Upper lobe of left lung (tissue), 6 donors: Measurements from ENCODE around the gene WBP1. TPM values are rescaled to one million over a fixed set of nuclear protein-coding genes. Genes with fewer than 3 reads are reported as not detected.

Experiments used
- ATAC-seq, 2 donors: fragments of 200-7000 bp; cut with Tn5 transposase; one replicate each; pipeline ENCODE4 v1.9.1; 2022; ENCODE audit warnings: mild to moderate bottlenecking in 2 of 2, moderate library complexity in 2 of 2; ENCODE audit not compliant: low FRiP score in 2 of 2
- DNase-seq, 2 donors: peaks; one replicate each; pipeline ENCODE4 v3.0.0-alpha.2; 2019 to 2020
- H3K27ac ChIP-seq, 4 donors: fragments of 200-600 bp; sonication (generic); one replicate each; pipeline ENCODE4 v1.5.1; 2016 to 2019
- H3K27me3 ChIP-seq, 4 donors: fragments of 200-600 bp; sonication (generic); one replicate each; pipeline ENCODE4 v1.5.1; 2017 to 2019
- H3K36me3 ChIP-seq, 4 donors: fragments of 200-600 bp; sonication (generic); one replicate each; pipeline ENCODE4 v1.5.1; 2016 to 2019
- H3K4me1 ChIP-seq, 4 donors: fragments of 200-600 bp; sonication (generic); one replicate each; pipeline ENCODE4 v1.5.1; 2018 to 2019
- H3K4me3 ChIP-seq, 4 donors: fragments of 200-600 bp; sonication (generic); one replicate each; pipeline ENCODE4 v1.5.1; 2017 to 2019; ENCODE audit warnings: mild to moderate bottlenecking in 2 of 4, moderate library complexity in 1 of 4
- H3K9me3 ChIP-seq, 4 donors: fragments of 200-600 bp; sonication (generic); one replicate each; pipeline ENCODE4 v1.5.1; 2018 to 2019
- EP300 ChIP-seq, 4 donors: sonication (generic); formaldehyde crosslinking; IDR thresholded peaks; one replicate each; pipeline ENCODE4 v1.5.1; 2017; ENCODE audit warnings: antibody characterized with exemption in 4 of 4, control low read depth in 2 of 4
- POLR2A ChIP-seq, 4 donors: fragments of 450-650 bp; IDR thresholded peaks; one replicate each; pipeline ENCODE4 v1.5.1; 2016 to 2017; ENCODE audit warnings: antibody characterized with exemption in 4 of 4, mild to moderate bottlenecking in 2 of 4
- POLR2AphosphoS5 ChIP-seq, 2 donors: sonication (generic); formaldehyde crosslinking; IDR thresholded peaks; one replicate each; pipeline ENCODE4 v1.5.1; 2017; ENCODE audit warnings: antibody characterized with exemption in 2 of 2
- WGBS, 2 donors: methylation state at CpG; one replicate each; pipeline ENCODE4 v1.1.5; 2017 to 2018; 5-methylcytosine and 5-hydroxymethylcytosine counted together
- total RNA-seq, 6 donors: library from RNA; depleted of rRNA in 4 of 6; stranded (reverse); fragments of >200 nt in 4 of 6; gene quantifications; one replicate each; pipeline versions ENCODE4 v1.1.0 to v1.2.1, GENCODE V29; 2016 to 2021
- TF ChIP-seq, protein P1 (sequence below), 6 experiments: fragments of 450-650 bp in 4 of 6; fragments of 200-600 bp in 2 of 6; sonication (generic) in 2 of 6; IDR thresholded peaks; one replicate each; pipeline ENCODE4 v1.5.1; 2016 to 2019; ENCODE audit warnings: antibody characterized with exemption in 6 of 6
- donor health status: DM: no; HTN: no; CAD: no; lungs with moderate emphysema.
- donor health status: DM: no; HTN: yes; CAD: no; lungs with severe emphysema.

The WBP1 gene
- 100 to 1,000 TPM in 1 of 6 donors, 10 to 100 TPM in 5; 34.7 to 109 (median 51.3) TPM for total RNA-seq

DNA sequence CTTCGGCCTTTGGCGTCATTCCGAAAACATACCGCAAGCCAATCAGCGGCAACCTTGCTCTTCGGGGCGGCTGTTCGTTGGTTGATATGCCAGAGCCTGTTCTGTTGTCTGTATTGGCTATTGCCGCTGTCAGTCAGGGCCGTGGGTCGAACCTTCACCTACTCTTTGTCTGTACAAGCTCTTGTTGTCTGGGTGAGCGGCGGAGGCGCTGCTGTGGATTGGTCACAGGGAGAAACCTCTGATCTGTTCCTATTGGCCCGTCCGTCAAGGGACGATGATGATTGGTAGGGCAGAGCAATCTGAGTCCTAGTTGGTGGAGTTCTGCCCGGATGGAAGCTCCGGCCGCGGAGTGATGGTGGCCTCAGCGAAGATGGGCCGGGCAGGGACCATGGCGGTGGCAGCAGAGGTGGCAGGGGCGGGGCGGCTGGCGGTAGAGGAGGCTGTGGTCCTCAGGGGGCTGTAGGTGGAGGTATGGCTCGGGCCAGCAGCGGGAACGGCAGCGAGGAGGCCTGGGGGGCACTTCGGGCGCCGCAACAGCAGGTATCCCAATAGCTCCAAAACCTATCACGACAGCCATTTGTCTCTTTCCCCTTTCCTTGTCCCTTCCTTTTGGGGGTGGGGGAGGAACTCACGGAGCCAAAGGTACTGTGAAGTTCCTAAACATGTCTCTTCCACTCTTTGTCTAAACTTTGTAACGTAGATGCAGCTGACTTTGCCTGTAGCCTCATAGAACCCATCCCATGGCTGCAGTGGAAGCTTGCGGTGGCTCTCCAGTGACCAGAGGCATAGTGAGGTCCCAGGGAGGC lies at the start of gene WBP1:
WBP1 (plus strand) TSS at position 307 of the 806 bp plus-strand sequence; CDS start at position 472, 165 bp downstream.
- ATAC-seq (peak; percentile 95 to 98), DNase-seq (peak; percentile 91 to 100)
- peak; percentile 7 to 75 for TF ChIP-seq POLR2AphosphoS5 (IDR thresholded peaks at IDR 0.05)
- TF ChIP-seq, protein P1, sequence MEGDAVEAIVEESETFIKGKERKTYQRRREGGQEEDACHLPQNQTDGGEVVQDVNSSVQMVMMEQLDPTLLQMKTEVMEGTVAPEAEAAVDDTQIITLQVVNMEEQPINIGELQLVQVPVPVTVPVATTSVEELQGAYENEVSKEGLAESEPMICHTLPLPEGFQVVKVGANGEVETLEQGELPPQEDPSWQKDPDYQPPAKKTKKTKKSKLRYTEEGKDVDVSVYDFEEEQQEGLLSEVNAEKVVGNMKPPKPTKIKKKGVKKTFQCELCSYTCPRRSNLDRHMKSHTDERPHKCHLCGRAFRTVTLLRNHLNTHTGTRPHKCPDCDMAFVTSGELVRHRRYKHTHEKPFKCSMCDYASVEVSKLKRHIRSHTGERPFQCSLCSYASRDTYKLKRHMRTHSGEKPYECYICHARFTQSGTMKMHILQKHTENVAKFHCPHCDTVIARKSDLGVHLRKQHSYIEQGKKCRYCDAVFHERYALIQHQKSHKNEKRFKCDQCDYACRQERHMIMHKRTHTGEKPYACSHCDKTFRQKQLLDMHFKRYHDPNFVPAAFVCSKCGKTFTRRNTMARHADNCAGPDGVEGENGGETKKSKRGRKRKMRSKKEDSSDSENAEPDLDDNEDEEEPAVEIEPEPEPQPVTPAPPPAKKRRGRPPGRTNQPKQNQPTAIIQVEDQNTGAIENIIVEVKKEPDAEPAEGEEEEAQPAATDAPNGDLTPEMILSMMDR (IDR thresholded peaks at IDR 0.05) = no peak
- TF ChIP-seq POLR2A (IDR thresholded peaks at IDR 0.05) = peak in 3 of 4 donors; percentile 8 to 71 (median 14)
- no peak for TF ChIP-seq EP300 (IDR thresholded peaks at IDR 0.05)
- no peaks in the 10 kb centered on the region for H3K27me3 ChIP-seq
- H3K4me1 ChIP-seq = peaks cover 32 to 50% (median 34%) of the 10 kb centered on the region in 4 donors
- H3K4me3 ChIP-seq = peak within 1 kb of the TSS; percentile 66 to 91 (median 80)
- H3K27ac ChIP-seq = peak within 1 kb of the TSS; percentile 94 to 99 (median 98)
- H3K36me3 ChIP-seq = peaks cover 0 to 26% (median 12%) of the 10 kb centered on the region in 4 donors
- H3K9me3 ChIP-seq = no peaks in the 10 kb centered on the region
- 1 to 2% methylated on average over 26 to 30 of the region's 38 CpGs for WGBS, 2 donors

DNA sequence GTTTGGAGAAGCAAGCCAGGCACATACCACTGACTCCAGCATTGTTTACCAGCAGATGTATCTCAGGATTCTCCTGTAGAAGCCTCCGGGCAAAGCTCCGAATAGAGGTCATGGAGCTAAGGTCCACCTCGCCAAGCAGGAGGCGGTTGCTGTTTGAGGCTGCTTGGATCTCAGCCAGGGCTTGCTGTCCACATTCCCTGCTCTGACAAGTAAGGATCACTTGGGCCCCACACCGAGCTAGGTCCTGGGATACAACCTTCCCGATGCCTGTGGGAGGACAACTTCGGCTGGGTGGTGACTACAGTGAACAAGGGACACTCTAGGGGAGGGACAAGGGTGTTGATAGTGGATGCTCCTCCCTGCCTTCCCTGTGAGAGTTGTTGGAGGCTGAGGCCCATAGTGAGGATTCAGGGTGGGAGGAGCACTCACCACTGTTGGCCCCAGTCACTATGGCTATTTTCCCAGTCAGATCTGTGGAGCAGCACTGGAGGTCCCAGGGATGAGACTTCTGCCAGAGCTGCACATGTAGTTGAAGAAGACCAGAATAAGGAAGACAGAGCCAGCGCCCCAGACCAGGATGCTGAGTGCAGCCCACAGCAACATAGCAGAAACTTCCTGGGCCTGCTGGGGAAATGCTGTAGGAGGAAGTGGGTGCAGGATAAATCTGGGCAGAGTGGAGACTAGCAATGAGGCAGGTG lies 45.1 kb upstream of the WBP1 start:
- WGBS, 2 donors = 73 to 81% methylated on average over 6 to 8 of the region's 8 CpGs
- DNase-seq (no peak), ATAC-seq (no peak)
- Histone ChIP-seq H3K4me1 (peaks cover 9 to 22% (median 20%) of the 10 kb centered on the region in 4 donors), H3K4me3 (no peak overlapping the region), H3K27ac (no peak overlapping the region), H3K36me3 (no peaks in the 10 kb centered on the region), H3K27me3 (no peaks in the 10 kb centered on the region), H3K9me3 (no peaks in the 10 kb centered on the region)
- TF ChIP-seq POLR2A (IDR thresholded peaks at IDR 0.05) (no peak), POLR2AphosphoS5 (IDR thresholded peaks at IDR 0.05) (no peak), EP300 (IDR thresholded peaks at IDR 0.05) (no peak)
- TF ChIP-seq, protein P1 (IDR thresholded peaks at IDR 0.05) = no peak

DNA sequence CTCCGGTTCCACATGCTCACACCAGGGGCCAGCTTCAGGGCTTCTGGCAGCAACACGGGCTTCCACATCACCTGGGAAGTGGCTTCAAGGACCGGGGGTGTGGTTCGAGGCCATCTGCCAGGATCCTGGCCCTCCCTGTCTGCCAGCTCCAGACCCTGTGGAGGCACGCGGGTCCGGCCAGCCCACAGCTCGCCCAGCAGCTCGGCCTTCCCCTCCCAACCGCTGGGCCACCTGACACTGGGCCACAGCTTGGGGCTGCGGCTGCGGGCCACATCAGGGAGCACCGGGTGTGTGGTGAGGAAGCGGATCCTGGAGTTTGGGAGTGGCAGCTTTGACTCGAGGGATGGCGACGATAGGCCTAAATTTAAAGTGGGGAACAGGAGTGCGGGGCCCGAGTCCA lies 43.8 kb upstream of the WBP1 start:
- DNase-seq (peak in 1 of 2 donors; percentile 75), ATAC-seq (peak in 1 of 2 donors; percentile 17)
- WGBS, 2 donors = 38 to 69% methylated on average over 9 to 13 of the region's 19 CpGs

DNA sequence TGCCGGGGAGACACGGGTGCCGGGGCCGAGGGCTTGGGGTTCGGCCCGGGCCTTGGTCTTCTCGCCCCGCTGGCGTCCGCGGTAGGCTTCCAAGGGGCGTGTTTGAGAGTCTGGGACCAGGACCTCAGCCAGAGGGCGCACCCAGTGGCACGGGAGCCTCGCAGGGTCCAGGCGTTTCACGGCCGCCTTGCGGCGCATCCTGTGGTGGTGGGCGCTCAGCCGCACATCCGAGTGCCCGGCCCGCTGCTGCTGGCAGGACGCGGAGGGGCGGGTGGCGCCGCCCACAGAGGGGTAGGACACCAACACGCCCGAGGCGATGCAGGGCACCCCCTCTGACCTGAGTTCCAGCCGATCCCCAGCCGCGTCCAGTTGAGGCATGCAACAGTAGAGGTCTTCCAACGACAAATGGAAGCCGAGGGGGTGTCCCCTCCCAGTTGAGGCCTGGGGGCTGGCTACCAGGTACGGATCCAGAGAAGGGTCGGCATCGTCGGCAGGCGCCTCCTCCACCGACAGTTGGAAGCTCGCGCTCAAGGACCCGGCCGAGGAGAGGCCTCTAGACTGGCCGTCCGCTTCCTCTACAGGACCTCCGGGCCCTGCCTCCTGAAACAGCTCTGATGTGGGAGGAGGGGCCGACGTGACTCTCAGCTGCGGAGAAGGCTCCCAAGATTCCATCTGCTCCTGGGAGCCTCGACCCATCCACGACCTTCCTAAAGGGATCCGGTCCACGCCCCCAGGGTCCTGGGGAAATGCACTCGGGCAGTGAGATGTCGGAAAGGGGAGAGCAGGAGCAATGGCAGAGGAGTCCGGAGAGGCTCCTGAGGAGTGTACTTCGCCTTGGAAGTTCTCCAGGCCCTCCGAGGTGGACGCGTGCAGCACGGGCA lies 43.1 kb upstream of the WBP1 start:
- peak overlapping the region in 2 of 4 donors; percentile 10 to 67 for H3K27ac ChIP-seq
- no peaks in the 10 kb centered on the region for H3K36me3 ChIP-seq
- no peaks in the 10 kb centered on the region for H3K27me3 ChIP-seq
- TF ChIP-seq, protein P1 (IDR thresholded peaks at IDR 0.05) = peak in 5 of 6 experiments; percentile 20 to 40 (median 36)
- TF ChIP-seq POLR2AphosphoS5 (IDR thresholded peaks at IDR 0.05) (peak in 1 of 2 donors; percentile 6), POLR2A (IDR thresholded peaks at IDR 0.05) (no peak)
- H3K4me1 ChIP-seq = peaks cover 9 to 22% (median 20%) of the 10 kb centered on the region in 4 donors
- WGBS, 2 donors = 14 to 16% methylated on average over 4 to 34 of the region's 66 CpGs
- peak; percentile 71 to 87 for ATAC-seq
- H3K9me3 ChIP-seq = no peaks in the 10 kb centered on the region
- DNase-seq = peak; percentile 56 to 89
- H3K4me3 ChIP-seq = peak overlapping the region; percentile 9 to 57 (median 52)

More for the DNA sequence above, 43.8 kb upstream of the WBP1 start:
- TF ChIP-seq POLR2AphosphoS5 (IDR thresholded peaks at IDR 0.05) (no peak), EP300 (IDR thresholded peaks at IDR 0.05) (no peak), POLR2A (IDR thresholded peaks at IDR 0.05) (no peak)
- TF ChIP-seq, protein P1 (IDR thresholded peaks at IDR 0.05) = no peak
- Histone ChIP-seq H3K27ac (peak overlapping the region in 2 of 4 donors; percentile 10 to 67), H3K4me3 (peak overlapping the region; percentile 9 to 57 (median 52)), H3K27me3 (no peaks in the 10 kb centered on the region), H3K4me1 (peaks cover 9 to 22% (median 20%) of the 10 kb centered on the region in 4 donors), H3K36me3 (no peaks in the 10 kb centered on the region), H3K9me3 (no peaks in the 10 kb centered on the region)
